ENCODE data around the gene OAS1.
A peak's percentile ranks its signal among the peaks of the same experiment; 100 is the strongest.

GRCh38 chr12:112928978-112929377 is 22.2 kb downstream of the OAS1 start:
- peak in 1 of 2 donors; percentile 4 for TF ChIP-seq CTCF (conservative IDR thresholded peaks at IDR 0.05 in 1 of 2, IDR thresholded peaks at IDR 0.05 in 1 of 2; ENCODE audit: extremely low read depth in 1 of 2, insufficient read depth in 1 of 2, low read depth in 1 of 2, low read length in 2 of 2)
- TF ChIP-seq EZH2 (IDR thresholded peaks at IDR 0.05; ENCODE audit: borderline replicate concordance, low read length): no peak
